GM12878 (cell line): ENCODE results near the gene IGSF23. TPM values are rescaled to one million over a fixed set of nuclear protein-coding genes. Genes with fewer than 3 reads are reported as not detected.
"Not testable (repeated sequence)": the region's sequence is repeated elsewhere in the genome, so short reads cannot be mapped to it uniquely, and the experiment has no call there.

ENCODE experiments used
- ATAC-seq: fragments of 200-7000 bp; cut with Tn5 transposase; 3 replicates; pipeline ENCODE4 v1.9.1; 2020; ENCODE audit warnings: mild to moderate bottlenecking, moderate library complexity
- BruUV-seq: library from RNA; stranded (reverse); fragments of 400-500 nt; replicated peaks from 2 replicates; lab custom pipeline; 2021; lab: Mats Ljungman, UMichigan
- CTCF ChIA-PET: fragments of 300-600 bp; sonication (Branson Sonifier 250); formaldehyde crosslinking; extraction: SDS; loops from one replicate; lab custom pipeline; 2021; ENCODE audit warnings: inconsistent platforms; lab: Yijun Ruan, JAX
- POLR2A ChIA-PET: fragments of 350-600 bp; formaldehyde crosslinking; extraction: SDS; loops from one replicate; lab custom pipeline; 2021; ENCODE audit warnings: inconsistent platforms; lab: Charles Lee
- RAD21 ChIA-PET: fragments of 300-600 bp; sonication (Branson Sonifier 250); formaldehyde crosslinking; loops from one replicate; lab custom pipeline; 2023; ENCODE audit warnings: antibody characterized with exemption; ENCODE audit not compliant: unreplicated experiment; lab: Charles Lee
- SMC1A ChIA-PET: fragments of 300-600 bp; sonication (Branson Sonifier 250); formaldehyde crosslinking; loops from one replicate; lab custom pipeline; 2023; ENCODE audit not compliant: unreplicated experiment, uncharacterized antibody; lab: Charles Lee
- DNase-seq: peaks from one replicate; pipeline ENCODE4 v3.0.0-alpha.2; 2011; ENCODE audit warnings: low read depth, low spot score
- FAIRE-seq: peaks from 3 replicates; lab custom pipeline; 2011; peaks lifted over from hg19 to GRCh38; lab: Jason Lieb, UNC
- H2AFZ ChIP-seq: 2 replicates; pipeline ENCODE4 v1.6.0; 2011; ENCODE audit warnings: low read depth, low read length, control low read depth; ENCODE audit not compliant: control insufficient read depth
- H3K27ac ChIP-seq: 2 replicates; pipeline ENCODE4 v1.5.1; 2011; ENCODE audit warnings: control low read depth; ENCODE audit not compliant: control insufficient read depth, insufficient read depth
- H3K27me3 ChIP-seq, 2 experiments: replicated peaks in 1 of 2; 2 replicates each; pipeline versions ENCODE4 v1.6.0 to v1.6.1; 2011; ENCODE audit warnings: low read length in 1 of 2; ENCODE audit not compliant: control insufficient read depth in 2 of 2, insufficient read depth in 2 of 2
- H3K36me3 ChIP-seq, 2 experiments: 2 replicates each; pipeline ENCODE4 v1.5.1; 2011; ENCODE audit warnings: low read length in 1 of 2; ENCODE audit not compliant: control insufficient read depth in 2 of 2, insufficient read depth in 2 of 2
- H3K4me1 ChIP-seq: 2 replicates; pipeline ENCODE4 v1.6.1; 2011; ENCODE audit warnings: mild to moderate bottlenecking, low read length, moderate library complexity, mixed read lengths; ENCODE audit not compliant: control insufficient read depth, insufficient read depth
- H3K4me2 ChIP-seq: 2 replicates; pipeline ENCODE4 v1.6.0; 2011; ENCODE audit warnings: control low read depth; ENCODE audit not compliant: control insufficient read depth, insufficient read depth
- H3K4me3 ChIP-seq: fragments of 200-600 bp; sonication (generic); 2 replicates; pipeline ENCODE4 v1.5.1; 2016
- H3K79me2 ChIP-seq: 2 replicates; pipeline ENCODE4 v1.6.0; 2011; ENCODE audit warnings: low read length; ENCODE audit not compliant: control insufficient read depth, insufficient read depth
- H3K9ac ChIP-seq: 2 replicates; pipeline ENCODE4 v1.8.0; 2011; ENCODE audit warnings: low read length, control low read depth, mixed read lengths; ENCODE audit not compliant: control insufficient read depth, insufficient read depth
- H3K9me3 ChIP-seq: replicated peaks from 3 replicates; pipeline ENCODE4 v1.5.1; 2011; ENCODE audit warnings: mild to moderate bottlenecking, low read length; ENCODE audit not compliant: control insufficient read depth, insufficient read depth
- H4K20me1 ChIP-seq: 2 replicates; pipeline ENCODE4 v1.6.0; 2011; ENCODE audit not compliant: control insufficient read depth, insufficient read depth
- BACH1 ChIP-seq: fragments of 450-650 bp; IDR thresholded peaks from 2 replicates; pipeline ENCODE4 v1.6.1; 2017; ENCODE audit warnings: mild to moderate bottlenecking, borderline replicate concordance
- BCLAF1 ChIP-seq: fragments of 450-650 bp; IDR thresholded peaks from 2 replicates; pipeline ENCODE4 v1.6.1; 2017; ENCODE audit warnings: antibody characterized with exemption, mild to moderate bottlenecking, moderate library complexity
- E2F8 ChIP-seq: fragments of 450-650 bp; IDR thresholded peaks from 2 replicates; pipeline ENCODE4 v1.6.1; 2018; ENCODE audit warnings: mild to moderate bottlenecking, low read depth, moderate library complexity; ENCODE audit not compliant: partially characterized antibody
- IKZF1 ChIP-seq: fragments of 450-650 bp; conservative IDR thresholded peaks from 2 replicates; pipeline ENCODE4 v1.6.1; 2017; ENCODE audit warnings: antibody characterized with exemption, mild to moderate bottlenecking
- JUND ChIP-seq: IDR thresholded peaks from 2 replicates; pipeline ENCODE4 v1.6.1; 2012; ENCODE audit warnings: low read depth, mild to moderate bottlenecking, low read length, improper control_type of control experiment, moderate library complexity
- KAT2A ChIP-seq: conservative IDR thresholded peaks from 2 replicates; pipeline ENCODE4 v1.6.1; 2011; ENCODE audit warnings: low read depth, low read length; ENCODE audit not compliant: control insufficient read depth
- MLLT1 ChIP-seq: fragments of 450-650 bp; IDR thresholded peaks from 2 replicates; pipeline ENCODE4 v1.6.1; 2016; ENCODE audit warnings: mild to moderate bottlenecking
- ZNF384 ChIP-seq: IDR thresholded peaks from 2 replicates; pipeline ENCODE4 v1.6.1; 2012; ENCODE audit warnings: low read depth, mild to moderate bottlenecking, low read length, improper control_type of control experiment, borderline replicate concordance
- WGBS: methylation state at CpG from one replicate; pipeline ENCODE4 v1.1.6; 2016; ENCODE audit warnings: low lambda C conversion rate; ENCODE audit not compliant: insufficient replicate concordance, insufficient coverage; ENCODE audit errors: missing lambda C conversion rate; 5-methylcytosine and 5-hydroxymethylcytosine counted together
- in situ Hi-C: fragments of 300-500 bp; cut with MboI; formaldehyde crosslinking; loops from 9 replicates; pipeline ENCODE4 v1.14.3; 2018; ENCODE audit warnings: mixed read lengths
- intact Hi-C: fragments of 100-400 bp; cut with micrococcal nuclease; formaldehyde crosslinking; loops from one replicate; pipeline ENCODE4 v1.14.2; 2022; ENCODE audit not compliant: unreplicated experiment
- polyA plus RNA-seq, 11 experiments: library from polyadenylated mRNA; depleted of rRNA in 4 of 11; unstranded in 6 of 11; stranded (reverse) in 5 of 11; fragments of >200 nt; fragmentation: Nextera tagmentation in 4 of 11; fragmentation: Illumina TruSeq in 1 of 11; extraction: Ambion mirVana in 4 of 11; extraction: Trizol in 1 of 11; gene quantifications; 1 replicate in 1 of 11; 2 replicates in 10 of 11; pipeline versions ENCODE4 v1.2.1 to v1.2.3, GENCODE V29; 2011 to 2016; ENCODE audit warnings: inconsistent platforms in 2 of 11, missing spikeins in 2 of 11, low read depth in 1 of 11
- total RNA-seq, 4 experiments: library from RNA; depleted of rRNA in 3 of 4; stranded (reverse); fragments of >200 nt in 3 of 4; fragmentation: Illumina TruSeq in 1 of 4; extraction: Trizol in 1 of 4; gene quantifications; 2 replicates each; pipeline versions ENCODE4 v1.2.1 to v1.2.3, GENCODE V29; 2013 to 2021

Gene IGSF23
- total and polyA plus RNA-seq, 10 of the 15 experiments (the other 5 are each of a cell fraction or from before 2014, with no cell fraction given), result not detected

- TF ChIP-seq ZNF384 (no peak), KAT2A (no peak)
Measured at GRCh38 chr19:44609219-44609618, 4.1 kb upstream of the IGSF23 start (continued).

GRCh38 chr19:44610497-44610896 lies 2.9 kb upstream of the IGSF23 start:
- H3K9ac ChIP-seq, FAIRE-seq, H3K36me3 ChIP-seq, DNase-seq, H3K4me2 ChIP-seq, SMC1A ChIA-PET, intact Hi-C loops, H3K9me3 ChIP-seq, H3K4me1 ChIP-seq, H3K27me3 ChIP-seq, H2AFZ ChIP-seq, H3K4me3 ChIP-seq, ATAC-seq, H4K20me1 ChIP-seq, BruUV-seq, POLR2A ChIA-PET, H3K27ac ChIP-seq, RAD21 ChIA-PET, in situ Hi-C loops, H3K79me2 ChIP-seq: not testable (repeated sequence)
- CTCF ChIA-PET, result interaction anchor here (0.6 to 1.8 kb wide), 3 partner anchors 44 to 608 kb away, joined by 3 to 8 read pairs (median 4); no protein-coding TSS in a partner anchor
- WGBS, result 20% methylated on average over 5 of the region's 5 CpGs

- H3K27ac ChIP-seq, result no peak overlapping the region
- H3K27me3 ChIP-seq, result no peaks in the 10 kb centered on the region
- no peaks in the 10 kb centered on the region for H3K4me1 ChIP-seq
- in situ Hi-C loops, result no loop called here
- H4K20me1 ChIP-seq, result no peaks in the 10 kb centered on the region
- no peaks in the 10 kb centered on the region for H3K36me3 ChIP-seq
- CTCF ChIA-PET, result interaction anchor here (1.8 kb wide), 1 partner anchor 45 kb away, joined by 8 read pairs; no protein-coding TSS in a partner anchor
- no peak overlapping the region for H3K9ac ChIP-seq
- no peak overlapping the region for H2AFZ ChIP-seq
- RAD21 ChIA-PET, result no interaction called here
- ATAC-seq, result no peak
- SMC1A ChIA-PET, result no interaction called here
- 48% methylated on average over 2 of the region's 2 CpGs for whole genome bisulfite sequencing
- no peak for FAIRE-seq
- no peak for DNase-seq
- POLR2A ChIA-PET, result no interaction called here
- BruUV-seq, result no TSS peak
- H3K4me3 ChIP-seq, result no peak overlapping the region
- no peaks in the 10 kb centered on the region for H3K79me2 ChIP-seq
- no peaks in the 10 kb centered on the region for H3K9me3 ChIP-seq
- intact Hi-C loops, result no loop called here
- H3K4me2 ChIP-seq, result no peak overlapping the region
- TF ChIP-seq IKZF1 (no peak), E2F8 (no peak), BCLAF1 (no peak), MLLT1 (no peak), JUND (no peak), BACH1 (no peak)
Measured at GRCh38 chr19:44611812-44612295, 1.5 kb upstream of the IGSF23 start.
